ENCODE data around the gene TUBGCP2.

- TF ChIP-seq, protein P1, sequence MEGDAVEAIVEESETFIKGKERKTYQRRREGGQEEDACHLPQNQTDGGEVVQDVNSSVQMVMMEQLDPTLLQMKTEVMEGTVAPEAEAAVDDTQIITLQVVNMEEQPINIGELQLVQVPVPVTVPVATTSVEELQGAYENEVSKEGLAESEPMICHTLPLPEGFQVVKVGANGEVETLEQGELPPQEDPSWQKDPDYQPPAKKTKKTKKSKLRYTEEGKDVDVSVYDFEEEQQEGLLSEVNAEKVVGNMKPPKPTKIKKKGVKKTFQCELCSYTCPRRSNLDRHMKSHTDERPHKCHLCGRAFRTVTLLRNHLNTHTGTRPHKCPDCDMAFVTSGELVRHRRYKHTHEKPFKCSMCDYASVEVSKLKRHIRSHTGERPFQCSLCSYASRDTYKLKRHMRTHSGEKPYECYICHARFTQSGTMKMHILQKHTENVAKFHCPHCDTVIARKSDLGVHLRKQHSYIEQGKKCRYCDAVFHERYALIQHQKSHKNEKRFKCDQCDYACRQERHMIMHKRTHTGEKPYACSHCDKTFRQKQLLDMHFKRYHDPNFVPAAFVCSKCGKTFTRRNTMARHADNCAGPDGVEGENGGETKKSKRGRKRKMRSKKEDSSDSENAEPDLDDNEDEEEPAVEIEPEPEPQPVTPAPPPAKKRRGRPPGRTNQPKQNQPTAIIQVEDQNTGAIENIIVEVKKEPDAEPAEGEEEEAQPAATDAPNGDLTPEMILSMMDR (IDR thresholded peaks at IDR 0.05): no peak
- TF ChIP-seq EP300 (IDR thresholded peaks at IDR 0.05): no peak
Observed at GRCh38 chr10:133293810-133294119, 14.9 kb downstream of the TUBGCP2 start.

Measured in ovary (tissue), 3 donors.